Measurements from ENCODE around the gene SGPL1. TPM values are rescaled to one million over a fixed set of nuclear protein-coding genes. Genes with fewer than 3 reads are reported as not detected.

SGPL1 gene
- total RNA-seq, 5 donors from 2014 or later (not counting 1 experiment from before 2014, with no cell fraction given): 25.0 to 36.8 (median 27.9) TPM

DNA sequence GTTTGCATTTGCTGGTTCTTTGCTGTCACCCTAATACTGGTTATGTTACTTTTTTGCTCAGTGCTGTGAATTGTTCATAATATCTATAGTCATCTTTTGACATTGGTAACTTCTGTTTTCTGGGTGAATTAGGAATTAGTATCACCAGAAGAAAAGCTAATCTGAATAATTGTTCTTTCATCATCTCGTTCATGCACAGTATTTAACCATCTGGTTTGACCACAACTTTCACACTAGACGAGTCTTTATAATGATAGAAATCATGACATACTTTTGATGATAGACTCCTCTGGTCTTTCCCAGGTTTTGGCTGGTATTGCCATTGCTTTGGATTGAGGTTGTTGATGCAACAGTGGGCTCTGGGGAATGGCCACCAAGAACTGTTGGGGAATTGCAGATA is 25.1 kb downstream of the SGPL1 start:
- no peak for ATAC-seq (replicated peaks in 1 of 4)
- ChIA-PET CTCF (no interaction called here), POLR2A (no interaction called here)
- no peak for DNase-seq
- no peak overlapping the region for H3K4me3 Mint-ChIP-seq
- Histone ChIP-seq H3K27me3 (replicated peaks in 1 of 2; ENCODE audit: control insufficient read depth in 2 of 2, extremely low read depth in 1 of 2, insufficient read depth in 2 of 2, low read length in 1 of 2) (no peaks in the 10 kb centered on the region), H3K4me1 (ENCODE audit: control insufficient read depth in 1 of 2, extremely low read depth in 1 of 2, insufficient read depth in 2 of 2, low read length in 2 of 2) (no peaks in the 10 kb centered on the region), H3K27ac (ENCODE audit: low read length) (no peak overlapping the region), H3K4me3 (ENCODE audit: control insufficient read depth in 1 of 2, extremely low read depth in 1 of 2, low read length in 1 of 2) (no peak overlapping the region), H3K9me3 (peaks cover 4% of the 10 kb centered on the region), H3K36me3 (ENCODE audit: control insufficient read depth in 2 of 2, extremely low read depth in 1 of 2, insufficient read depth in 1 of 2, low read length in 1 of 2) (peaks cover 0 to 20% of the 10 kb centered on the region in 2 donors)
- H3K36me3 Mint-ChIP-seq: peaks cover 70% of the 10 kb centered on the region
- peaks cover 6 to 24% (median 17%) of the 10 kb centered on the region in 3 donors for H3K4me1 Mint-ChIP-seq
- no CpG with 5 or more reads among the region's 2 CpGs for WGBS (ENCODE audit: insufficient coverage)
- peaks cover 0 to 6% (median 0%) of the 10 kb centered on the region in 3 donors for H3K9me3 Mint-ChIP-seq
- no peaks in the 10 kb centered on the region for H3K27me3 Mint-ChIP-seq
- H3K27ac Mint-ChIP-seq: no peak overlapping the region

GRCh38 chr10:70843333-70843732 is 27.6 kb downstream of the SGPL1 start:
- Mint-ChIP-seq H3K36me3 (peaks cover 58% of the 10 kb centered on the region), H3K9me3 (no peaks in the 10 kb centered on the region), H3K4me1 (peaks cover 0 to 19% (median 12%) of the 10 kb centered on the region in 3 donors), H3K27me3 (no peaks in the 10 kb centered on the region), H3K4me3 (no peak overlapping the region), H3K27ac (no peak overlapping the region)
- Histone ChIP-seq H3K9me3 (no peaks in the 10 kb centered on the region), H3K4me3 (ENCODE audit: control insufficient read depth in 1 of 2, extremely low read depth in 1 of 2, low read length in 1 of 2) (no peak overlapping the region), H3K27me3 (replicated peaks in 1 of 2; ENCODE audit: control insufficient read depth in 2 of 2, extremely low read depth in 1 of 2, insufficient read depth in 2 of 2, low read length in 1 of 2) (no peaks in the 10 kb centered on the region), H3K4me1 (ENCODE audit: control insufficient read depth in 1 of 2, extremely low read depth in 1 of 2, insufficient read depth in 2 of 2, low read length in 2 of 2) (no peaks in the 10 kb centered on the region), H3K36me3 (ENCODE audit: control insufficient read depth in 2 of 2, extremely low read depth in 1 of 2, insufficient read depth in 1 of 2, low read length in 1 of 2) (peaks cover 0 to 21% of the 10 kb centered on the region in 2 donors), H3K27ac (ENCODE audit: low read length) (no peak overlapping the region)
- 100% methylated on average over 2 of the region's 2 CpGs for WGBS (ENCODE audit: insufficient coverage)
- ATAC-seq (replicated peaks in 1 of 4) (no peak), DNase-seq (no peak)
- POLR2A ChIA-PET: interaction anchor here (0.5 to 0.7 kb wide), 2 partner anchors 13 to 675 kb away, joined by 4 read pairs; no protein-coding TSS in a partner anchor
- CTCF ChIA-PET: no interaction called here

GRCh38 chr10:70843776-70844489 is 28.2 kb downstream of the SGPL1 start:
- Mint-ChIP-seq H3K27ac (no peak overlapping the region), H3K9me3 (no peaks in the 10 kb centered on the region), H3K36me3 (peaks cover 60% of the 10 kb centered on the region), H3K4me1 (peaks cover 0 to 20% (median 10%) of the 10 kb centered on the region in 3 donors), H3K4me3 (no peak overlapping the region), H3K27me3 (no peaks in the 10 kb centered on the region)
- POLR2A ChIA-PET: no interaction called here
- Histone ChIP-seq H3K36me3 (ENCODE audit: control insufficient read depth in 2 of 2, extremely low read depth in 1 of 2, insufficient read depth in 1 of 2, low read length in 1 of 2) (peaks cover 0 to 19% of the 10 kb centered on the region in 2 donors), H3K27me3 (replicated peaks in 1 of 2; ENCODE audit: control insufficient read depth in 2 of 2, extremely low read depth in 1 of 2, insufficient read depth in 2 of 2, low read length in 1 of 2) (no peaks in the 10 kb centered on the region), H3K9me3 (no peaks in the 10 kb centered on the region), H3K4me1 (ENCODE audit: control insufficient read depth in 1 of 2, extremely low read depth in 1 of 2, insufficient read depth in 2 of 2, low read length in 2 of 2) (no peaks in the 10 kb centered on the region), H3K4me3 (ENCODE audit: control insufficient read depth in 1 of 2, extremely low read depth in 1 of 2, low read length in 1 of 2) (no peak overlapping the region), H3K27ac (ENCODE audit: low read length) (no peak overlapping the region)
- WGBS (ENCODE audit: insufficient coverage): no CpG with 5 or more reads among the region's 2 CpGs
- ATAC-seq (replicated peaks in 1 of 4): no peak
- no peak for DNase-seq
- CTCF ChIA-PET: no interaction called here

- Histone ChIP-seq H3K27me3 (replicated peaks in 1 of 2; ENCODE audit: control insufficient read depth in 2 of 2, extremely low read depth in 1 of 2, insufficient read depth in 2 of 2, low read length in 1 of 2) (no peaks in the 10 kb centered on the region), H3K36me3 (ENCODE audit: control insufficient read depth in 2 of 2, extremely low read depth in 1 of 2, insufficient read depth in 1 of 2, low read length in 1 of 2) (peaks cover 0 to 15% of the 10 kb centered on the region in 2 donors), H3K27ac (ENCODE audit: low read length) (no peak overlapping the region), H3K4me3 (ENCODE audit: control insufficient read depth in 1 of 2, extremely low read depth in 1 of 2, low read length in 1 of 2) (no peak overlapping the region), H3K4me1 (ENCODE audit: control insufficient read depth in 1 of 2, extremely low read depth in 1 of 2, insufficient read depth in 2 of 2, low read length in 2 of 2) (no peaks in the 10 kb centered on the region), H3K9me3 (no peaks in the 10 kb centered on the region)
- ATAC-seq (replicated peaks in 1 of 4): no peak
- Mint-ChIP-seq H3K4me3 (no peak overlapping the region), H3K27me3 (no peaks in the 10 kb centered on the region), H3K27ac (no peak overlapping the region), H3K9me3 (no peaks in the 10 kb centered on the region), H3K4me1 (peaks cover 0 to 25% (median 10%) of the 10 kb centered on the region in 3 donors), H3K36me3 (peaks cover 60% of the 10 kb centered on the region)
- POLR2A ChIA-PET: no interaction called here
- CTCF ChIA-PET: no interaction called here
- no CpG with 5 or more reads among the region's 2 CpGs for WGBS (ENCODE audit: insufficient coverage)
- DNase-seq: no peak
Observed at GRCh38 chr10:70845256-70845655, 29.5 kb downstream of the SGPL1 start.

GRCh38 chr10:70845816-70846215 is 30.1 kb downstream of the SGPL1 start:
- CTCF ChIA-PET: interaction anchor here in 1 of 2 donors (0.6 kb wide), 1 partner anchor 43 kb away, joined by 3 read pairs; no protein-coding TSS in a partner anchor
- WGBS (ENCODE audit: insufficient coverage): no CpG with 5 or more reads among the region's 1 CpG
- peaks cover 60% of the 10 kb centered on the region for H3K36me3 Mint-ChIP-seq
- no peaks in the 10 kb centered on the region for H3K27me3 Mint-ChIP-seq
- DNase-seq (no peak), ATAC-seq (replicated peaks in 1 of 4) (no peak)
- peaks cover 0 to 22% (median 7%) of the 10 kb centered on the region in 3 donors for H3K4me1 Mint-ChIP-seq
- H3K4me3 ChIP-seq (ENCODE audit: control insufficient read depth in 1 of 2, extremely low read depth in 1 of 2, low read length in 1 of 2): no peak overlapping the region
- no peaks in the 10 kb centered on the region for H3K9me3 Mint-ChIP-seq
- H3K27ac ChIP-seq (ENCODE audit: low read length): no peak overlapping the region
- H3K9me3 ChIP-seq: no peaks in the 10 kb centered on the region
- H3K36me3 ChIP-seq (ENCODE audit: control insufficient read depth in 2 of 2, extremely low read depth in 1 of 2, insufficient read depth in 1 of 2, low read length in 1 of 2): peaks cover 0 to 15% of the 10 kb centered on the region in 2 donors
- H3K4me3 Mint-ChIP-seq: no peak overlapping the region
- H3K27me3 ChIP-seq (replicated peaks in 1 of 2; ENCODE audit: control insufficient read depth in 2 of 2, extremely low read depth in 1 of 2, insufficient read depth in 2 of 2, low read length in 1 of 2): no peaks in the 10 kb centered on the region
- H3K4me1 ChIP-seq (ENCODE audit: control insufficient read depth in 1 of 2, extremely low read depth in 1 of 2, insufficient read depth in 2 of 2, low read length in 2 of 2): no peaks in the 10 kb centered on the region
- POLR2A ChIA-PET: interaction anchor here in 1 of 2 donors (0.6 to 0.7 kb wide), 2 partner anchors 10 to 500 kb away, joined by 3 to 4 read pairs; no protein-coding TSS in a partner anchor
- no peak overlapping the region for H3K27ac Mint-ChIP-seq

DNA sequence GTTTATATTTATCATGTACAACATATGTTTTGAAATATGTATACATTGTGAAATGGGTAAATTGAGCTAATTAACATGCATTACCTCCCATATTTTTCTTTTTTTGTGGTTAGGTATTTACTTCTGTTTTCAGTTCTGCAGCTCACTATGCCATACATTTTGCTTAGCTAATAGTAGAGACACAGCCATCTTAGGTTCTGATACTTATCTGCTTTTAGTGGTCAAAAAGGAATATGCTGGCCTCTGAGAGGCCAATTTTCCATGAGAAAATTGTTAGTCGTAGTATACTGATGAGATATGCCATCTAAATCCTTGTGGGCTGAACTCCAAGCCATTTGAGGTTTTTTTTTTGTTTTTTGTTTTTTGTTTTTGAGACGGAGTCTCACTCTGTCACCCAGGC is 31.0 kb downstream of the SGPL1 start:
- POLR2A ChIA-PET: interaction anchor here (0.6 kb wide), 2 partner anchors 351 to 501 kb away, joined by 3 to 4 read pairs; no protein-coding TSS in a partner anchor
- CTCF ChIA-PET: no interaction called here

More for the DNA sequence above, 31.0 kb downstream of the SGPL1 start:
- Mint-ChIP-seq H3K4me3 (no peak overlapping the region), H3K4me1 (peaks cover 0 to 15% (median 4%) of the 10 kb centered on the region in 3 donors), H3K9me3 (no peaks in the 10 kb centered on the region), H3K27ac (no peak overlapping the region), H3K36me3 (peaks cover 61% of the 10 kb centered on the region), H3K27me3 (no peaks in the 10 kb centered on the region)
- Histone ChIP-seq H3K36me3 (ENCODE audit: control insufficient read depth in 2 of 2, extremely low read depth in 1 of 2, insufficient read depth in 1 of 2, low read length in 1 of 2) (peaks cover 0 to 18% of the 10 kb centered on the region in 2 donors), H3K9me3 (no peaks in the 10 kb centered on the region), H3K27me3 (replicated peaks in 1 of 2; ENCODE audit: control insufficient read depth in 2 of 2, extremely low read depth in 1 of 2, insufficient read depth in 2 of 2, low read length in 1 of 2) (no peaks in the 10 kb centered on the region), H3K4me1 (ENCODE audit: control insufficient read depth in 1 of 2, extremely low read depth in 1 of 2, insufficient read depth in 2 of 2, low read length in 2 of 2) (no peaks in the 10 kb centered on the region), H3K4me3 (ENCODE audit: control insufficient read depth in 1 of 2, extremely low read depth in 1 of 2, low read length in 1 of 2) (no peak overlapping the region), H3K27ac (ENCODE audit: low read length) (no peak overlapping the region)
- ATAC-seq (replicated peaks in 1 of 4) (no peak), DNase-seq (no peak)
- 100% methylated on average over 1 of the region's 2 CpGs for WGBS (ENCODE audit: insufficient coverage)

All from T-cell (primary cell).